Subcutaneous abdominal adipose tissue (tissue), 5 donors: ENCODE results near the gene DSCAML1.

Experiments
- H3K27ac ChIP-seq: one replicate; pipeline ENCODE4 v1.7.0; 2013; ENCODE audit warnings: low read depth, mild to moderate bottlenecking, inconsistent platforms, low read length, moderate library complexity
- H3K27me3 ChIP-seq, 5 donors: one replicate each; pipeline ENCODE4 v1.7.0; 2013; ENCODE audit warnings: low read length in 5 of 5, inconsistent platforms in 1 of 5; ENCODE audit not compliant: control insufficient read depth in 5 of 5, insufficient read depth in 4 of 5
- H3K36me3 ChIP-seq, 5 donors: one replicate each; pipeline ENCODE4 v1.7.0; 2013; ENCODE audit warnings: low read length in 5 of 5; ENCODE audit not compliant: control insufficient read depth in 5 of 5, insufficient read depth in 5 of 5
- H3K4me1 ChIP-seq, 5 donors: one replicate each; pipeline ENCODE4 v1.7.0; 2013; ENCODE audit warnings: low read length in 5 of 5, mild to moderate bottlenecking in 3 of 5, moderate library complexity in 1 of 5; ENCODE audit not compliant: control insufficient read depth in 5 of 5, insufficient read depth in 5 of 5
- H3K4me3 ChIP-seq, 5 donors: one replicate each; pipeline ENCODE4 v1.7.0; 2013; ENCODE audit warnings: low read length in 5 of 5, low read depth in 1 of 5
- H3K9ac ChIP-seq, 5 donors: one replicate each; pipeline ENCODE4 v1.7.0; 2013; ENCODE audit warnings: low read length in 5 of 5, mild to moderate bottlenecking in 4 of 5, moderate library complexity in 3 of 5
- H3K9me3 ChIP-seq, 5 donors: one replicate each; pipeline ENCODE4 v1.7.0; 2013; ENCODE audit warnings: low read length in 5 of 5; ENCODE audit not compliant: control insufficient read depth in 5 of 5
- donor health status: healthy.
- donor health status: healthy.
- donor health status: healthy.
- donor health status: healthy.
- donor health status: healthy.

DSCAML1 gene

DNA sequence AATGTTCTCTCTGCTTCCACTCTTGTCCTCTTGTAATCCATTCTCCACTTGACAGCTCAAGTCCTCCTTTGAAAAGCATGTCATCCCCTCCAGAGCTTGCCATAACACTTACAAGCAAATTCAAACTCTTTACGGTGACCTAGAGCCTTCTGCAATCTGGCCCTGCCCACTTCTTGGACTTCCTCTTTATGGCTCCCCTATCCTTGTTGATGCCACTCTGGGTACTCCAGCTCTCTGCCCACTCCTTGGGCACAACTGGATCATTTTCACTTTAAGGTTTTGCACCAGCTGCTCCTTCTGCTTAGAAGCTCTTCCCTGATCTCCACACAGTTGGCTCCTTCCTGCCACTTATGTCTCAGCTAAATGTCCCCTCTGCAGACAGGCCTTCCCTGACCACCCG lies 217.9 kb downstream of the DSCAML1 start:
- Histone ChIP-seq H3K27me3 (peaks cover 0 to 6% (median 0%) of the 10 kb centered on the region in 5 donors), H3K9me3 (no peaks in the 10 kb centered on the region), H3K36me3 (no peaks in the 10 kb centered on the region), H3K4me1 (peaks cover 0 to 9% (median 2%) of the 10 kb centered on the region in 5 donors), H3K27ac (no peak overlapping the region), H3K4me3 (no peak overlapping the region), H3K9ac (no peak overlapping the region)

DNA sequence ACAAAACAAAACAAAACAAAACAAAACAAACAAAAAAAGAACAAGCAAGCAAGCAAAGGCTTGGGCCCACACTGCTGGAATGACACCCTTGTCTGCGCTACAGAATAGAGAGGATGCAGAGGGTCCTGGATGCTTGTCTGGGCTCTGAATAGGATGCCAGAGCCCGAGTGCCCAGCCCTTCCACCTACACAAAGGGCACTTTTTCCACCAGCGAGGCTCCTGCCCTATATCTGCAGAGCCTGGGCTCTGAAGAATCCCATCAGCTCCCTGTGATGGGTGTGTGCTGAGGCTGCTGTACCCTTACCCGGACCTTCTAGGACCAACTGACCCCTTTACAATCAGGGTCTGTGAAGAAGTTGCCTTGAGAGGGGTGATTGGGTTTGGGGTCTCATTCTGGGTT lies 221.2 kb downstream of the DSCAML1 start:
- Histone ChIP-seq H3K27me3 (peaks cover 0 to 2% (median 0%) of the 10 kb centered on the region in 5 donors), H3K4me3 (no peak overlapping the region), H3K36me3 (no peaks in the 10 kb centered on the region), H3K27ac (no peak overlapping the region), H3K9me3 (no peaks in the 10 kb centered on the region), H3K4me1 (peaks cover 0 to 3% (median 0%) of the 10 kb centered on the region in 5 donors), H3K9ac (no peak overlapping the region)

DNA sequence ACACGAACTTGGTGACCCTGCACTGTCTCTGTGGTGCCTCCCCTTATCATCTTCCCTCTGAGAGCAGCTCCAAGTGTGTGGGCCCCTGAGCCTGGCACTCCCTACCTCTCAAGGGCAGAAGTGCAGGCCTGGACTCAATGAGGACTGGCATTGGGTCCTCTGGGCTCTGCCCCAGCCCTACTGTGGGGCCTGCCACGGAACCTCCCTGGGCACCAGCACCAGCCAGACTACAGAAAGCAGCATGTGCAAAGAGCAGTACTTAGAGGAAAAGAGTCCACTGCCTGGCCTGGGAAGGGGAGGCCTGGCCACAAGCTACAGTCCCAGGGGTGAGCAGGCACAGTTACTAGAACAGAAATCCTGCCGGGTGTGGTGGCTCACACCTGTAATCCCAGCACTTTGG lies 222.5 kb downstream of the DSCAML1 start:
- Histone ChIP-seq H3K4me3 (no peak overlapping the region), H3K36me3 (no peaks in the 10 kb centered on the region), H3K9me3 (peaks cover 0 to under 1% (median 0%) of the 10 kb centered on the region in 5 donors), H3K9ac (no peak overlapping the region), H3K27ac (no peak overlapping the region), H3K27me3 (peaks cover 0 to 2% (median 0%) of the 10 kb centered on the region in 5 donors), H3K4me1 (peaks cover 0 to 3% (median 0%) of the 10 kb centered on the region in 5 donors)

DNA sequence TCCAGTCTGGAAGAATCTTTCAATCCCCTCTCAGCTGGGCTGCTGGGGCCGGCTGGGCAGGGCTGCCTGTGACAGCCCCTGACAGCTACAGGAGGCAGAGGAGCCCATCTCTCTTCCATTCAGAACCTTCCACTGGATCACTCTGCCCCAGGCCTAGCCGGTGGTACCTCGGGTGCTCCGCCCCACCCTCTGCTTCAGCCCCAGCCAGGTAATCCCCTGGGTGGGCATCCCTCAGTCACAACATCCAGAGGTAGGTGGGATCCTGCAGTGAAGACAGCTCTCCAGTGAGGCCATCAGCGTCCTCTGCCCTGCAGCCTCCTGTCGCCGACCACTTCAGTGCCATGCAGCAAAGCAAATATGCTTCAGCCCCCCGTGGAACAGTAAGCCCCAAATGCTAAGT lies 223.7 kb downstream of the DSCAML1 start:
- H3K27ac ChIP-seq = no peak overlapping the region
- H3K4me1 ChIP-seq = peaks cover 0 to 3% (median 0%) of the 10 kb centered on the region in 5 donors
- peaks cover 0 to 5% (median 0%) of the 10 kb centered on the region in 5 donors for H3K9me3 ChIP-seq
- peaks cover 0 to 2% (median 0%) of the 10 kb centered on the region in 5 donors for H3K27me3 ChIP-seq
- H3K4me3 ChIP-seq = no peak overlapping the region
- H3K36me3 ChIP-seq = no peaks in the 10 kb centered on the region
- H3K9ac ChIP-seq = no peak overlapping the region

DNA sequence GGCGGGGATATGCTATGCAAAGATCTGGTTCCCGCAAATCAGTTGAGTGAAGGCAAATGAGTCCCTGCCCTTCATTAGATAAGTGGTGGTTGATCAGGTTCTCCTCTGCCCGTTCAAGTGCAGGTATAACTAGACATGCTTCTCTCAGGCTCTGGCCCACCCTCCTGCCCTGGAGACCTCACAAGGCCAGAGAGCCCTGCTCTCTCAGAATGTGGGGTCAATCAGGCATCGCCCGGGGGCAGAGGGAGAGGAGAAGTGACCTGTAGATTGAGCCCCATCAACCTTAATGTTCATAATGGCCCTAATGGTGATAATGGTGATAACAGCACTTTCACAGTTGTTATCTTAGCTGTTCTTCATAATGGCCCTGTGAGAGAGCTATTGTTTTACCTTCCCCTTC lies 224.3 kb downstream of the DSCAML1 start:
- Histone ChIP-seq H3K27ac (no peak overlapping the region), H3K9me3 (peaks cover 0 to 5% (median 0%) of the 10 kb centered on the region in 5 donors), H3K36me3 (no peaks in the 10 kb centered on the region), H3K27me3 (peaks cover 0 to 2% (median 0%) of the 10 kb centered on the region in 5 donors), H3K4me3 (no peak overlapping the region), H3K4me1 (peaks cover 0 to 3% (median 0%) of the 10 kb centered on the region in 5 donors), H3K9ac (no peak overlapping the region)

DNA sequence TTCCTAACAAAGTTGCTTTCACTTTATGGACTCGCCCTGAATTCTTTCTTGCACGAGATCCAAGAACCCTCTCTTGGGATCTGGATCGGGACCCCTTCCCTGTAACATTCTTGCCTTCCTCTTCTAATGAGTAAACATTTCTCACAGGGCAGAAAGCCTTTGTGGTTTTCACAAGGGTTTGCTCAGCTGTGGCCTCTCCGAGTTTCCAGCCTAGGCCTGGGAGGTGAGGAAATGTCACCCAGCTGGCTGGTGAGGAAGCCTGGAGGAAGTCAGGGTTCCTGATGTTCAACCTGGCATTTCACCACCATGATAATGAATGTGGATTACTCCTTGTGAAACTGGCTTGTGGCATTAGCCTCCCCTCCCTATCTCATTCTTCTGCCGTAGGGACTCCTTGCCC lies 224.9 kb downstream of the DSCAML1 start:
- Histone ChIP-seq H3K36me3 (no peaks in the 10 kb centered on the region), H3K9ac (no peak overlapping the region), H3K4me3 (no peak overlapping the region), H3K27me3 (peaks cover 0 to 2% (median 0%) of the 10 kb centered on the region in 5 donors), H3K9me3 (peaks cover 0 to 5% (median 0%) of the 10 kb centered on the region in 5 donors), H3K27ac (no peak overlapping the region), H3K4me1 (peaks cover 0 to 3% (median 0%) of the 10 kb centered on the region in 5 donors)

DNA sequence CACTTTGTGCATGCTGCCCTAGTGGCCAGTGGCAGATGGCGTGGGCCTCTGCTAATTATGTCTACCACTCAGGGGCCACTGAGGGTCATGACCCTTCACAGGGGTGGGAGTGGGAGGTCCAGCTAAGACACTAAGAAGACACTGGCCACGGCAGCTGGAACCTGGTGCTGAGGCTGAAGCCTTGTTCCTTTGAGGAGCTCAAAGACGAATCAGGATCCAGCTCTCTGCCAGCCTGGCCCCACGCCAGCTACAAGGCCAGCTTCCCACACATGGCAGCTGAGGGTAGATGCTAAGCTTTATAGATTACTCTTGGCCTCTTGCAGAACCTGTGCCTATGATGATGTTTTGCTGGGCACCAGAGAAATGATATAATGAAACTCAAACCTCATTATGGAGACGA lies 226.3 kb downstream of the DSCAML1 start:
- Histone ChIP-seq H3K4me3 (no peak overlapping the region), H3K27ac (no peak overlapping the region), H3K4me1 (peaks cover 0 to 3% (median 0%) of the 10 kb centered on the region in 5 donors), H3K36me3 (no peaks in the 10 kb centered on the region), H3K9ac (no peak overlapping the region), H3K27me3 (peaks cover 0 to 3% (median 0%) of the 10 kb centered on the region in 5 donors), H3K9me3 (peaks cover 0 to 5% (median 0%) of the 10 kb centered on the region in 5 donors)

DNA sequence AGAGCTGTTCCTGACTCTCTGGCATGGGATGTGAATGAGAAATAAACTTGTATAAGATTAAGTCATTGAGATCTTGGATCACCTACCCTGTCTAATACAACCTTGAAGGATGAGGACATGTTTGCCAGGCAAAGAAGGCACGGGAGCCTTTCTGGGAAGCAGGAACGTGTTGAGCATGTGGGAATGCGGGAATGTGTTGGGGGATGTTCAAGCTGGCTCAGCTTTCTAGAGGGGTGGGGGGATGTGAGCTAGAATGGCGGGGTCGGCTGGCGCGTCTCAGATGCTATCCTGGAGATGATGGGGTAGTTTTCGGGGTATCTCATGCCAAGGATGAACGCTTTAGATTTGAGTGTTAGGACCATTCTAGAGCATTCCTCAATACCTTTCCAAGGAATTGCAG lies 227.1 kb downstream of the DSCAML1 start:
- no peak overlapping the region for H3K9ac ChIP-seq
- no peak overlapping the region for H3K4me3 ChIP-seq
- H3K36me3 ChIP-seq = no peaks in the 10 kb centered on the region
- peaks cover 0 to 4% (median 0%) of the 10 kb centered on the region in 5 donors for H3K27me3 ChIP-seq
- H3K27ac ChIP-seq = no peak overlapping the region
- H3K9me3 ChIP-seq = peaks cover 0 to 5% (median 0%) of the 10 kb centered on the region in 5 donors
- peaks cover 0 to 3% (median 0%) of the 10 kb centered on the region in 5 donors for H3K4me1 ChIP-seq

DNA sequence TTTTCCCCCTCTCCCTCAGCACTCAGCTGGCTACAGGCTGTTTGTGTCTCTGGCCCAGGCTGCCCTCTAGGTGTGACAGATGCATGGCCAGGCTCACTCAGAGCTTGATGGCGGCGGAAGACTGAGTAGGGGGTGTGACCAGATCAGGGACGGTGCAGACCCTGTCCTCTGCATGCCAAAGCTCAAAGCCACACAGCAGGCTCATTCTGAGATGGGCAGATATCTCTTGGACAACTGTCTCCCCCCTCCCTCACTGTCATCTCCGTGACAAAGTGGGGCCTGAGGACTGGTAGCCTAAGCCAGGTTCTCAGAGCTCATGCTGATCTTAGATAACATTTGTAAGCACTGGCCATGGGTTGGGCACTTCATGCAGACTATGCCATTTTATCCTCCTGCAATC lies 231.3 kb downstream of the DSCAML1 start:
- Histone ChIP-seq H3K4me1 (peaks cover 0 to 3% (median 0%) of the 10 kb centered on the region in 5 donors), H3K27me3 (peaks cover 0 to 11% (median 0%) of the 10 kb centered on the region in 5 donors), H3K36me3 (no peaks in the 10 kb centered on the region), H3K9me3 (peaks cover 0 to 5% (median 0%) of the 10 kb centered on the region in 5 donors), H3K4me3 (no peak overlapping the region), H3K27ac (no peak overlapping the region), H3K9ac (no peak overlapping the region)

DNA sequence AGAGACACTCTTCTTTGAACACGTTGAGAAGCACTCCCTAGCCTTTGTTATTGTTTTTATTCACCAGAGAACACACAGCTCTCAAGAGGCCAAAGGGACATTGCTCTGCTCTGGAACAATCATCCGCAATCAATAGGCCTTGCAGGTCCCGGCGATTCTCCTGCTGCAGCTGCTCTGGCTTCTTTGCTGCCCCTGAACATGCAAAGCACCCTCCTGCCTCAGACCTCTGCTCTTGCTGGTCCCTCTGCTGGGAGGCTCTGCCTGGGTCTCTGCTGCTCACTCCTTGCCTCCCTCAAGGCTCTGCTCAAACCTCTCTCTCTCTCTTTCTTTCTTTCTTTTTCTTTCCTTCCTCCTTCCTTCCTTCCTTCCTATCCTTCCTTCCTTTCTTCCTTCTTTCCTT lies 232.7 kb downstream of the DSCAML1 start:
- Histone ChIP-seq H3K9me3 (peaks cover 0 to 2% (median 0%) of the 10 kb centered on the region in 5 donors), H3K9ac (no peak overlapping the region), H3K4me1 (peaks cover 0 to 3% (median 0%) of the 10 kb centered on the region in 5 donors), H3K27ac (no peak overlapping the region), H3K36me3 (no peaks in the 10 kb centered on the region), H3K4me3 (no peak overlapping the region), H3K27me3 (peaks cover 0 to 11% (median 0%) of the 10 kb centered on the region in 5 donors)
